BLaER1 (cell line): ENCODE measurements around the gene L3MBTL1.

Experiments
- H3K27ac ChIP-seq: shearing (Covaris generic); formaldehyde crosslinking; 2 replicates; pipeline ENCODE4 v1.8.1; 2022
- H3K27me3 ChIP-seq: shearing (Covaris generic); formaldehyde crosslinking; 2 replicates; pipeline ENCODE4 v1.8.1; 2022
- H3K36me3 ChIP-seq: shearing (Covaris generic); formaldehyde crosslinking; 2 replicates; pipeline ENCODE4 v1.8.1; 2022
- H3K4me1 ChIP-seq: shearing (Covaris generic); formaldehyde crosslinking; 2 replicates; pipeline ENCODE4 v1.8.1; 2022
- H3K4me2 ChIP-seq: shearing (Covaris generic); formaldehyde crosslinking; 2 replicates; pipeline ENCODE4 v1.8.1; 2022
- H3K4me3 ChIP-seq: shearing (Covaris generic); formaldehyde crosslinking; 2 replicates; pipeline ENCODE4 v1.8.1; 2022
- H3K9ac ChIP-seq: shearing (Covaris generic); formaldehyde crosslinking; 2 replicates; pipeline ENCODE4 v1.8.1; 2022
- H3K9me3 ChIP-seq: shearing (Covaris generic); formaldehyde crosslinking; 2 replicates; pipeline ENCODE4 v1.8.1; 2022
- H4K20me1 ChIP-seq: shearing (Covaris generic); formaldehyde crosslinking; 2 replicates; pipeline ENCODE4 v1.8.1; 2022
- Cebpa-rat ChIP-seq: shearing (Covaris generic); IDR thresholded peaks from 2 replicates; pipeline ENCODE4 v1.8.1; 2022

The L3MBTL1 gene

GRCh38 chr20:43550456-43550855, 43.0 kb downstream of the L3MBTL1 start:
- no peaks in the 10 kb centered on the region for H4K20me1 ChIP-seq
- H3K27ac ChIP-seq: no peak overlapping the region
- no peak overlapping the region for H3K4me3 ChIP-seq
- 0 out of 2 replicates have a peak, but pooled peaks cover 10% of the 10 kb centered on the region for H3K4me1 ChIP-seq
- no peaks in the 10 kb centered on the region for H3K27me3 ChIP-seq
- TF ChIP-seq Cebpa-rat: no peak
- H3K9ac ChIP-seq: no peak overlapping the region
- H3K4me2 ChIP-seq: no peak overlapping the region
- peaks cover 13% of the 10 kb centered on the region; the same call in 1 of the 2 replicates for H3K36me3 ChIP-seq
- 0 out of 2 replicates have a peak, but pooled peaks cover 5% of the 10 kb centered on the region for H3K9me3 ChIP-seq

- Histone ChIP-seq H3K4me3 (no peak overlapping the region), H3K9me3 (no peaks in the 10 kb centered on the region), H3K27me3 (no peaks in the 10 kb centered on the region), H3K4me1 (0 out of 2 replicates have a peak, but pooled peaks cover 6% of the 10 kb centered on the region), H4K20me1 (no peaks in the 10 kb centered on the region), H3K9ac (no peak overlapping the region), H3K36me3 (no peaks in the 10 kb centered on the region), H3K27ac (no peak overlapping the region), H3K4me2 (no peak overlapping the region)
- TF ChIP-seq Cebpa-rat: no peak
These were observed 46.9 kb downstream of the L3MBTL1 start for GRCh38 chr20:43554369-43554768.

- no peak within 1 kb of the TSS for H3K4me2 ChIP-seq
- no peaks in the 10 kb centered on the region for H3K9me3 ChIP-seq
- no peak within 1 kb of the TSS for H3K4me3 ChIP-seq
- H3K9ac ChIP-seq: no peak within 1 kb of the TSS
- H3K4me1 ChIP-seq: no peaks in the 10 kb centered on the region
- H3K27ac ChIP-seq: no peak within 1 kb of the TSS
- no peaks in the 10 kb centered on the region for H3K36me3 ChIP-seq
- H4K20me1 ChIP-seq: no peaks in the 10 kb centered on the region
- TF ChIP-seq Cebpa-rat: no peak
- no peaks in the 10 kb centered on the region for H3K27me3 ChIP-seq
These were observed 51.1 kb downstream of the L3MBTL1 start, which contains the start of gene SGK2 for GRCh38 chr20:43558412-43559146. SGK2 (plus strand) TSS chr20:43559027; CDS start chr20:43566496, 7,469 bp downstream.

GRCh38 chr20:43559147-43559987, 51.9 kb downstream of the L3MBTL1 start:
- Histone ChIP-seq H3K9ac (no peak overlapping the region), H4K20me1 (no peaks in the 10 kb centered on the region), H3K4me3 (no peak overlapping the region), H3K4me1 (no peaks in the 10 kb centered on the region), H3K9me3 (no peaks in the 10 kb centered on the region), H3K27ac (no peak overlapping the region), H3K27me3 (no peaks in the 10 kb centered on the region), H3K4me2 (no peak overlapping the region), H3K36me3 (no peaks in the 10 kb centered on the region)
- no peak for TF ChIP-seq Cebpa-rat

- no peaks in the 10 kb centered on the region for H3K4me1 ChIP-seq
- no peak overlapping the region for H3K4me3 ChIP-seq
- no peak for TF ChIP-seq Cebpa-rat
- no peaks in the 10 kb centered on the region for H3K9me3 ChIP-seq
- H3K9ac ChIP-seq: no peak overlapping the region
- no peak overlapping the region for H3K27ac ChIP-seq
- no peaks in the 10 kb centered on the region for H4K20me1 ChIP-seq
- no peaks in the 10 kb centered on the region for H3K27me3 ChIP-seq
- H3K4me2 ChIP-seq: no peak overlapping the region
- no peaks in the 10 kb centered on the region for H3K36me3 ChIP-seq
These were observed 53.5 kb downstream of the L3MBTL1 start for GRCh38 chr20:43560974-43561373.

GRCh38 chr20:43563429-43563828, 55.9 kb downstream of the L3MBTL1 start:
- Histone ChIP-seq H4K20me1 (no peaks in the 10 kb centered on the region), H3K4me3 (no peak overlapping the region), H3K4me1 (no peaks in the 10 kb centered on the region), H3K36me3 (no peaks in the 10 kb centered on the region), H3K27me3 (no peaks in the 10 kb centered on the region), H3K9me3 (no peaks in the 10 kb centered on the region), H3K27ac (no peak overlapping the region), H3K4me2 (no peak overlapping the region), H3K9ac (no peak overlapping the region)
- no peak for TF ChIP-seq Cebpa-rat

- no peak for TF ChIP-seq Cebpa-rat
- H3K36me3 ChIP-seq: no peaks in the 10 kb centered on the region
These were observed 56.5 kb downstream of the L3MBTL1 start for GRCh38 chr20:43563991-43564390.

GRCh38 chr20:43564455-43564854, 57.0 kb downstream of the L3MBTL1 start:
- no peaks in the 10 kb centered on the region for H3K27me3 ChIP-seq
- TF ChIP-seq Cebpa-rat: no peak
- no peak overlapping the region for H3K4me2 ChIP-seq
- no peaks in the 10 kb centered on the region for H3K36me3 ChIP-seq
- no peaks in the 10 kb centered on the region for H3K4me1 ChIP-seq
- no peaks in the 10 kb centered on the region for H4K20me1 ChIP-seq
- no peak overlapping the region for H3K4me3 ChIP-seq
- no peak overlapping the region for H3K9ac ChIP-seq
- no peak overlapping the region for H3K27ac ChIP-seq
- H3K9me3 ChIP-seq: no peaks in the 10 kb centered on the region

More at GRCh38 chr20:43563991-43564390, 56.5 kb downstream of the L3MBTL1 start:
- Histone ChIP-seq H3K27me3 (no peaks in the 10 kb centered on the region), H3K27ac (no peak overlapping the region), H3K4me2 (no peak overlapping the region), H3K9ac (no peak overlapping the region), H3K4me1 (no peaks in the 10 kb centered on the region), H4K20me1 (no peaks in the 10 kb centered on the region), H3K4me3 (no peak overlapping the region), H3K9me3 (no peaks in the 10 kb centered on the region)

GRCh38 chr20:43564993-43565757, 57.7 kb downstream of the L3MBTL1 start:
- Histone ChIP-seq H3K27me3 (no peaks in the 10 kb centered on the region), H3K4me3 (no peak overlapping the region), H4K20me1 (no peaks in the 10 kb centered on the region), H3K27ac (no peak overlapping the region), H3K4me1 (no peaks in the 10 kb centered on the region), H3K4me2 (no peak overlapping the region), H3K36me3 (no peaks in the 10 kb centered on the region), H3K9me3 (no peaks in the 10 kb centered on the region), H3K9ac (no peak overlapping the region)
- no peak for TF ChIP-seq Cebpa-rat
